ENCODE data around the gene STH.
"Not testable (repeated sequence)": the region's sequence is repeated elsewhere in the genome, so short reads cannot be mapped to it uniquely, and the experiment has no call there.

The STH gene

GRCh38 chr17:46006082-46006481 lies 7.0 kb downstream of the STH start:
- not testable (repeated sequence) for DNase-seq (ENCODE audit: low read depth in 2 of 2)

- no peak for DNase-seq (ENCODE audit: low read depth in 2 of 2)
Measured at GRCh38 chr17:46007461-46007965, 8.5 kb downstream of the STH start.

- no peak for DNase-seq (ENCODE audit: low read depth in 2 of 2)
Measured at GRCh38 chr17:46008591-46008990, 9.5 kb downstream of the STH start.

GRCh38 chr17:46009681-46010596 lies 10.9 kb downstream of the STH start:
- DNase-seq (ENCODE audit: low read depth in 2 of 2): no peak

GRCh38 chr17:46010597-46011186 lies 11.6 kb downstream of the STH start:
- DNase-seq (ENCODE audit: low read depth in 2 of 2): no peak

GRCh38 chr17:46011711-46012505 lies 12.9 kb downstream of the STH start:
- DNase-seq (ENCODE audit: low read depth in 2 of 2): no peak

GRCh38 chr17:46012506-46013079 lies 13.5 kb downstream of the STH start:
- DNase-seq (ENCODE audit: low read depth in 2 of 2): no peak

GRCh38 chr17:46013127-46013501 lies 14.1 kb downstream of the STH start:
- DNase-seq (ENCODE audit: low read depth in 2 of 2): no peak

GRCh38 chr17:46013502-46014165 lies 14.6 kb downstream of the STH start:
- DNase-seq (ENCODE audit: low read depth in 2 of 2): no peak

GRCh38 chr17:46019408-46019925 lies 20.4 kb downstream of the STH start:
- DNase-seq (ENCODE audit: low read depth in 2 of 2): not testable (repeated sequence)

- DNase-seq (ENCODE audit: low read depth in 2 of 2): peak in 1 of 2 donors; percentile 15
Measured at GRCh38 chr17:46020023-46020761, 21.1 kb downstream of the STH start.

GRCh38 chr17:46020998-46021397 lies 21.9 kb downstream of the STH start:
- DNase-seq (ENCODE audit: low read depth in 2 of 2): no peak

GRCh38 chr17:46023366-46023765 lies 24.3 kb downstream of the STH start:
- DNase-seq (ENCODE audit: low read depth in 2 of 2): not testable (repeated sequence)

GRCh38 chr17:46023783-46024388 lies 24.8 kb downstream of the STH start:
- no peak for DNase-seq (ENCODE audit: low read depth in 2 of 2)

GRCh38 chr17:46024590-46024989 lies 25.5 kb downstream of the STH start:
- no peak for DNase-seq (ENCODE audit: low read depth in 2 of 2)

GRCh38 chr17:46025060-46025459 lies 26.0 kb downstream of the STH start:
- no peak for DNase-seq (ENCODE audit: low read depth in 2 of 2)

- DNase-seq (ENCODE audit: low read depth in 2 of 2): no peak
Measured at GRCh38 chr17:46025510-46026165, 26.6 kb downstream of the STH start.

GRCh38 chr17:46026166-46027047 lies 27.4 kb downstream of the STH start:
- DNase-seq (ENCODE audit: low read depth in 2 of 2): no peak
